Hepatocyte (in vitro differentiated cells): ENCODE data around the gene STN1. TPM values are rescaled to one million over a fixed set of nuclear protein-coding genes. Genes with fewer than 3 reads are reported as not detected.

ENCODE experiments used
- DNase-seq: peaks from one replicate; pipeline ENCODE4 v3.0.0-alpha.2; 2016; ENCODE audit warnings: low spot score
- H2AFZ ChIP-seq: fragments of 200-600 bp; sonication (generic); 2 replicates; pipeline ENCODE4 v1.6.0; 2016; ENCODE audit warnings: antibody characterized with exemption, mild to moderate bottlenecking
- H3K27ac ChIP-seq: fragments of 200-600 bp; sonication (generic); 2 replicates; pipeline ENCODE4 v1.5.1; 2016; ENCODE audit warnings: mild to moderate bottlenecking
- H3K27me3 ChIP-seq: fragments of 200-600 bp; sonication (generic); 2 replicates; pipeline ENCODE4 v1.6.1; 2016
- H3K36me3 ChIP-seq: fragments of 200-600 bp; sonication (generic); replicated peaks from 2 replicates; pipeline ENCODE4 v1.5.1; 2016; ENCODE audit warnings: low read depth; ENCODE audit not compliant: insufficient read depth
- H3K4me1 ChIP-seq: fragments of 200-600 bp; sonication (generic); 2 replicates; pipeline ENCODE4 v1.5.1; 2016; ENCODE audit warnings: mild to moderate bottlenecking, moderate library complexity; ENCODE audit not compliant: insufficient read depth
- H3K4me2 ChIP-seq: fragments of 200-600 bp; sonication (generic); 2 replicates; pipeline ENCODE4 v1.6.0; 2016
- H3K4me3 ChIP-seq: fragments of 200-600 bp; sonication (generic); 2 replicates; pipeline ENCODE4 v1.5.1; 2016; ENCODE audit warnings: mild to moderate bottlenecking
- H3K79me2 ChIP-seq: fragments of 200-600 bp; sonication (generic); 2 replicates; pipeline ENCODE4 v1.6.0; 2017; ENCODE audit warnings: mild to moderate bottlenecking
- H3K9me2 ChIP-seq: fragments of 200-600 bp; sonication (generic); replicated peaks from 2 replicates; pipeline ENCODE4 v1.6.0; 2017; ENCODE audit warnings: mild to moderate bottlenecking; ENCODE audit not compliant: insufficient read depth
- H3K9me3 ChIP-seq: fragments of 200-600 bp; sonication (generic); 2 replicates; pipeline ENCODE4 v1.5.1; 2016; ENCODE audit warnings: low read depth, mild to moderate bottlenecking
- H4K20me1 ChIP-seq: fragments of 200-600 bp; sonication (generic); 2 replicates; pipeline ENCODE4 v1.6.0; 2016; ENCODE audit warnings: mild to moderate bottlenecking; ENCODE audit not compliant: insufficient read depth, poor library complexity, severe bottlenecking
- EZH2 ChIP-seq: fragments of 200-600 bp; sonication (generic); IDR thresholded peaks from 2 replicates; pipeline ENCODE4 v1.6.1; 2016; ENCODE audit warnings: antibody characterized with exemption, mild to moderate bottlenecking, borderline replicate concordance
- EZH2phosphoT487 ChIP-seq: fragments of 200-600 bp; sonication (generic); IDR thresholded peaks from one replicate; pipeline ENCODE4 v1.6.1; 2018; ENCODE audit warnings: antibody characterized with exemption, mild to moderate bottlenecking, low read depth, moderate library complexity; ENCODE audit not compliant: unreplicated experiment, severe bottlenecking
- WGBS: methylation state at CpG from one replicate; pipeline ENCODE4 v1.1.6; 2016; ENCODE audit warnings: low lambda C conversion rate; ENCODE audit errors: missing lambda C conversion rate; 5-methylcytosine and 5-hydroxymethylcytosine counted together
- polyA plus RNA-seq: library from polyadenylated mRNA; unstranded; fragments of >200 nt; fragmentation: Nextera tagmentation; extraction: Ambion mirVana; gene quantifications from 2 replicates; pipeline ENCODE4 v1.2.1, GENCODE V29; 2016
- total RNA-seq: library from RNA; depleted of rRNA; stranded (reverse); fragments of >200 nt; gene quantifications from 2 replicates; pipeline ENCODE4 v1.2.3, GENCODE V29; 2014
- TF ChIP-seq, protein P1 (sequence below): fragments of 200-600 bp; sonication (generic); IDR thresholded peaks from 2 replicates; pipeline ENCODE4 v1.5.1; 2016; ENCODE audit warnings: antibody characterized with exemption, mild to moderate bottlenecking; ENCODE audit not compliant: poor library complexity

The STN1 gene
- total and polyA plus RNA-seq, 2 experiments from 2014 or later, result 20.1 to 20.2 TPM

DNA sequence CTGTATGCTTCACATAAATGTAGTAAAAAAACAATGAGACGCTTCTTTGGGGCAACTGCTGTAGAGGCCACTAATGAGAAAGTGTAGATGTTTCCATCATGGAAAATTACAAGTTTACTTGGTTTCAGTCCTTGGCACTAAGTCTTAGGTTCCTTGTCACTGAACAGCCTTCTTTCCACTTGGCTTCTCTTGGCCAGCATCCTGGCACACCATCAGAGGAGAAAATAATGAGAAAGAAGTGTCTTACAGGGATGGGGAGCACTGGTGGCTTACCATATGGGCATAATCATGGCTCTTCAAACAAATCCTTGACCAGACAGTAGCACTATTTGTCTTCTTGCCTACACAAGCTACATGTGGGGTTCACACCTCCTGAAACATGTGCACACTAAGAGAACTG, 40.1 kb downstream of the STN1 start:
- 100% methylated on average over 1 of the region's 1 CpG for WGBS
- no peaks in the 10 kb centered on the region for H3K36me3 ChIP-seq
- no peak overlapping the region for H3K4me3 ChIP-seq
- no peak for DNase-seq
- H3K27me3 ChIP-seq, result no peaks in the 10 kb centered on the region
- H3K27ac ChIP-seq, result no peak overlapping the region
- no peaks in the 10 kb centered on the region for H3K4me1 ChIP-seq
- no peak overlapping the region for H2AFZ ChIP-seq
- H3K4me2 ChIP-seq, result no peak overlapping the region
- no peaks in the 10 kb centered on the region for H3K9me2 ChIP-seq
- H3K9me3 ChIP-seq, result no peaks in the 10 kb centered on the region
- H4K20me1 ChIP-seq, result no peaks in the 10 kb centered on the region
- no peaks in the 10 kb centered on the region for H3K79me2 ChIP-seq
- TF ChIP-seq EZH2phosphoT487, result no peak
- TF ChIP-seq, protein P1, sequence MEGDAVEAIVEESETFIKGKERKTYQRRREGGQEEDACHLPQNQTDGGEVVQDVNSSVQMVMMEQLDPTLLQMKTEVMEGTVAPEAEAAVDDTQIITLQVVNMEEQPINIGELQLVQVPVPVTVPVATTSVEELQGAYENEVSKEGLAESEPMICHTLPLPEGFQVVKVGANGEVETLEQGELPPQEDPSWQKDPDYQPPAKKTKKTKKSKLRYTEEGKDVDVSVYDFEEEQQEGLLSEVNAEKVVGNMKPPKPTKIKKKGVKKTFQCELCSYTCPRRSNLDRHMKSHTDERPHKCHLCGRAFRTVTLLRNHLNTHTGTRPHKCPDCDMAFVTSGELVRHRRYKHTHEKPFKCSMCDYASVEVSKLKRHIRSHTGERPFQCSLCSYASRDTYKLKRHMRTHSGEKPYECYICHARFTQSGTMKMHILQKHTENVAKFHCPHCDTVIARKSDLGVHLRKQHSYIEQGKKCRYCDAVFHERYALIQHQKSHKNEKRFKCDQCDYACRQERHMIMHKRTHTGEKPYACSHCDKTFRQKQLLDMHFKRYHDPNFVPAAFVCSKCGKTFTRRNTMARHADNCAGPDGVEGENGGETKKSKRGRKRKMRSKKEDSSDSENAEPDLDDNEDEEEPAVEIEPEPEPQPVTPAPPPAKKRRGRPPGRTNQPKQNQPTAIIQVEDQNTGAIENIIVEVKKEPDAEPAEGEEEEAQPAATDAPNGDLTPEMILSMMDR, result no peak
- no peak for TF ChIP-seq EZH2

DNA sequence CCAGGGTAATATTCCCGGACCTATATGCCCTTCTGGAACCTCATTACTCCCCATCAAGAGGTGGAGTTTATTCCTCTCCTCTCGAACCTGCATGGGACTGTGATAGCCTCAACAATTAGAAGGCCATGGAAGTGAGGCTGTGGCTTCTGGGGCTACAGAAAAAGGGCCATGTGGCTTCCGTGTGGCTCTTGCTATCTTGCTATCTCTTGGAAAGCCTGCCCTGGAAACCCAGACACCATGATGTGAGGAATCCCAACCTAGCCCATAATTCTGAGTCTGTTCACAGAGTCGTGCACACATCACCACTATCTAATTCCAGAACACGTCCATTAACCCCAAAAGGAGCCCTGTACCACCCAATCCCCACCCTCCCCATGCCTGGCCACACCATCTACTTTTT, 41.8 kb downstream of the STN1 start:
- Histone ChIP-seq H3K9me2 (no peaks in the 10 kb centered on the region), H3K36me3 (no peaks in the 10 kb centered on the region), H3K27ac (no peak overlapping the region), H2AFZ (no peak overlapping the region), H4K20me1 (no peaks in the 10 kb centered on the region), H3K4me1 (peaks cover 3% of the 10 kb centered on the region), H3K9me3 (no peaks in the 10 kb centered on the region), H3K4me2 (no peak overlapping the region), H3K4me3 (no peak overlapping the region), H3K27me3 (no peaks in the 10 kb centered on the region), H3K79me2 (no peaks in the 10 kb centered on the region)
- DNase-seq, result no peak
- WGBS, result 88% methylated on average over 5 of the region's 5 CpGs
- TF ChIP-seq EZH2phosphoT487 (no peak), EZH2 (no peak)
- TF ChIP-seq, protein P1, result no peak

DNA sequence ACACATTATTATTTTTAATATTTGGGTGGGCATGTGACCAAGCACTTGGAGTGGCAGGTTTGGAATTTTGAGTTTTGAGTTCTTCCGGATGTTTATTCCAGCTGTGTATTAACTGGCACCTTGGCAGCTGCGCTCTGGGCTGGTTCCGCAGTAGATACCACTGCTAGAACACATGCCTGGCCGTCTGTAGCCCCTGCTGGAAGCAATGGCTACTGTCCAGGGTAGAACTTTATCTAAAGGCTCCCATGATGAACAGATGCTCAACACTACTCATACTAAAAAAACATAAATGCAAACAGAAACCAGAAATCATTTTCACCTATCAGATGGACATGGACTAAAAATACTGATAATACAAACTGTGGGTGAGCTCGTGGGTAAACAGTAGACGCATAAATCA, 43.3 kb downstream of the STN1 start:
- Histone ChIP-seq H4K20me1 (no peaks in the 10 kb centered on the region), H2AFZ (no peak overlapping the region), H3K9me2 (no peaks in the 10 kb centered on the region), H3K4me2 (no peak overlapping the region), H3K4me3 (no peak overlapping the region), H3K36me3 (no peaks in the 10 kb centered on the region), H3K4me1 (peaks cover 5% of the 10 kb centered on the region), H3K27ac (no peak overlapping the region), H3K9me3 (no peaks in the 10 kb centered on the region), H3K79me2 (no peaks in the 10 kb centered on the region), H3K27me3 (no peaks in the 10 kb centered on the region)
- 70% methylated on average over 6 of the region's 6 CpGs for WGBS
- TF ChIP-seq, protein P1, result no peak
- TF ChIP-seq EZH2phosphoT487, result no peak
- TF ChIP-seq EZH2, result no peak
- DNase-seq, result no peak
